Tibial nerve (tissue), 4 donors: Measurements from ENCODE around the gene CLIC6.

Experiments
- CTCF ChIP-seq, 5 experiments: fragments of 200-600 bp in 3 of 5; fragments of 450-650 bp in 2 of 5; sonication (generic) in 3 of 5; IDR thresholded peaks; one replicate each; pipeline ENCODE4 v1.5.1; 2016 to 2019; ENCODE audit warnings: antibody characterized with exemption in 5 of 5, mild to moderate bottlenecking in 3 of 5, moderate library complexity in 2 of 5
- EP300 ChIP-seq, 2 donors: sonication (generic); formaldehyde crosslinking; IDR thresholded peaks; one replicate each; pipeline ENCODE4 v1.6.1; 2017; ENCODE audit warnings: antibody characterized with exemption in 2 of 2, mild to moderate bottlenecking in 1 of 2

GRCh38 chr21:34722684-34723300 lies 54.0 kb downstream of the CLIC6 start:
- peak in 2 of 5 experiments; percentile 19 to 30 for TF ChIP-seq CTCF (IDR thresholded peaks at IDR 0.05)
- no peak for TF ChIP-seq EP300 (IDR thresholded peaks at IDR 0.05)
